Adipocyte (in vitro differentiated cells): ENCODE results near the gene DGLUCY.
A peak's percentile ranks its signal among the peaks of the same experiment; 100 is the strongest.

Experiments
- DNase-seq: peaks from one replicate; pipeline ENCODE4 v3.0.0-alpha.2; 2015; ENCODE audit warnings: low read depth
- H3K27me3 ChIP-seq: replicated peaks from 2 replicates; pipeline ENCODE4 v1.7.0; 2013; ENCODE audit warnings: mild to moderate bottlenecking, low read length, moderate library complexity; ENCODE audit not compliant: control insufficient read depth, insufficient read depth
- H3K36me3 ChIP-seq: 2 replicates; pipeline ENCODE4 v1.7.0; 2013; ENCODE audit warnings: low read length, mild to moderate bottlenecking, moderate library complexity; ENCODE audit not compliant: control insufficient read depth, insufficient read depth, severe bottlenecking
- H3K4me1 ChIP-seq: 2 replicates; pipeline ENCODE4 v1.7.0; 2013; ENCODE audit warnings: mild to moderate bottlenecking, low read length, moderate library complexity; ENCODE audit not compliant: control insufficient read depth, insufficient read depth
- H3K4me3 ChIP-seq: 2 replicates; pipeline ENCODE4 v1.7.0; 2013; ENCODE audit warnings: mild to moderate bottlenecking, low read length, moderate library complexity
- H3K9ac ChIP-seq: 2 replicates; pipeline ENCODE4 v1.7.0; 2013; ENCODE audit warnings: mild to moderate bottlenecking, low read length, moderate library complexity
- H3K9me3 ChIP-seq: 2 replicates; pipeline ENCODE4 v1.7.0; 2013; ENCODE audit warnings: mild to moderate bottlenecking, low read length, moderate library complexity; ENCODE audit not compliant: control insufficient read depth

Gene DGLUCY

DNA sequence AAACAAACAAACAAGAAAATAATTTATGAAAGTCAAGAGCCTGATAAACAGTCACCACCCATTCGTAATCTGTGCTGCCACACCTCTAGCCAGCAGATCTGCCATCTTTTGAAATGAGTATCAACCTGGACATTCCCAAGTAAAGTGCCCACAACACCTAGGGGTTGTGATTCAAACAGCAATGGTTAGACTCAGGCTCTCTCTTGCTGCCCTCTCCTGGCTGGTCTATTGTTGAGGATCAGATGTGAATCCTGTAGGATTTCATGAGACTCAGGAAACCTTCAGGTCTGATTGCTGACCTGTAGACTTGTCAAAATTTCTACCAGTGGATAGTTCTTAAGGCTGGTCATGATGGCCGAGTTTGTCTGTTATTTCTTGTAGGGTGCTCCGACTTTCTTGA lies 26.8 kb downstream of the DGLUCY start:
- Histone ChIP-seq H3K9me3 (no peaks in the 10 kb centered on the region), H3K4me3 (no peak overlapping the region), H3K27me3 (no peaks in the 10 kb centered on the region), H3K4me1 (no peaks in the 10 kb centered on the region), H3K36me3 (peaks cover 13% of the 10 kb centered on the region), H3K9ac (no peak overlapping the region)
- DNase-seq, result peak; percentile 26

DNA sequence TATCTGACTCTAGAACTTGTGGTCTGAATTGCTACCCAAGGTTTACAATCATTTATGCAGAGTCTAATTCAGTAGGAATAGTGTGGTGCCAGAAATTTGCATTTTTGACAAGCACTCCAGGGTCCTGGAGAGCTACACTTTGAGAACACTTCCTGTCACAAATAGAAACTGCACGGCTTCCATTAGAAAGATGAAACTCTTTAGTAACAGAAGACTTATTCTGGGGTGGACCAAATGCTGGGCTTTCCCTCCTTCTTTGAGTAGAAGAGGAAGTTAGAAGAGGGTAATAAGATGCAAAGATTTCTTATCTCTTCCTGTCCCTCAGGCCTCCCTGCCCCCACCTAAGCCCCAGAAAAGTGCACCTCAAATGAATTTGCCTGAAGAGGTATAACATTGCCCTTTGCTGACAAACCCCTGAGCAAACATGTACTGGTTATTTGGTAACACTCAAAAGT lies 28.4 kb downstream of the DGLUCY start:
- no peaks in the 10 kb centered on the region for H3K4me1 ChIP-seq
- H3K27me3 ChIP-seq, result no peaks in the 10 kb centered on the region
- no peak overlapping the region for H3K4me3 ChIP-seq
- H3K9me3 ChIP-seq, result no peaks in the 10 kb centered on the region
- no peak overlapping the region for H3K9ac ChIP-seq
- peaks cover 23% of the 10 kb centered on the region for H3K36me3 ChIP-seq
- DNase-seq, result no peak

DNA sequence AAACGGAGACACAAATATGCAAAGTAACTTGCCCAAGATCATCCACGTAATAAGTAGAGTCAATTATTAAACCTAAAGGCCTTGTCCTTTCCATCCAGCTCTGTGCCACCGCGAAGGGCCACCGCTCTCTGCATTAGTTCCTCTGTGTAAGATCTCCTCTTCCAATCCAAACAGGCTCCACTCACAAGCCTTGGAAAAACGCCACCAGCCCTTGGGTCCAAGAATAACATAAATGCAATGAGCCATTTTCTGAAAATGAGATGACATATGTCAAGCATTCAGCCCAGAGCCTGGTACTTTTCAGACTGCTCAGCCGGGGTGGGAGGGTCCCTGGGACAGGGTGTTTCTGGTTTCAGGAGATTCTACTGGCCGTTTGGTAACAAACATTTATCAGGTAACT lies 30.0 kb downstream of the DGLUCY start:
- no peaks in the 10 kb centered on the region for H3K27me3 ChIP-seq
- no peaks in the 10 kb centered on the region for H3K9me3 ChIP-seq
- no peak for DNase-seq
- no peak overlapping the region for H3K9ac ChIP-seq
- H3K36me3 ChIP-seq, result peaks cover 24% of the 10 kb centered on the region
- H3K4me1 ChIP-seq, result no peaks in the 10 kb centered on the region
- no peak overlapping the region for H3K4me3 ChIP-seq

DNA sequence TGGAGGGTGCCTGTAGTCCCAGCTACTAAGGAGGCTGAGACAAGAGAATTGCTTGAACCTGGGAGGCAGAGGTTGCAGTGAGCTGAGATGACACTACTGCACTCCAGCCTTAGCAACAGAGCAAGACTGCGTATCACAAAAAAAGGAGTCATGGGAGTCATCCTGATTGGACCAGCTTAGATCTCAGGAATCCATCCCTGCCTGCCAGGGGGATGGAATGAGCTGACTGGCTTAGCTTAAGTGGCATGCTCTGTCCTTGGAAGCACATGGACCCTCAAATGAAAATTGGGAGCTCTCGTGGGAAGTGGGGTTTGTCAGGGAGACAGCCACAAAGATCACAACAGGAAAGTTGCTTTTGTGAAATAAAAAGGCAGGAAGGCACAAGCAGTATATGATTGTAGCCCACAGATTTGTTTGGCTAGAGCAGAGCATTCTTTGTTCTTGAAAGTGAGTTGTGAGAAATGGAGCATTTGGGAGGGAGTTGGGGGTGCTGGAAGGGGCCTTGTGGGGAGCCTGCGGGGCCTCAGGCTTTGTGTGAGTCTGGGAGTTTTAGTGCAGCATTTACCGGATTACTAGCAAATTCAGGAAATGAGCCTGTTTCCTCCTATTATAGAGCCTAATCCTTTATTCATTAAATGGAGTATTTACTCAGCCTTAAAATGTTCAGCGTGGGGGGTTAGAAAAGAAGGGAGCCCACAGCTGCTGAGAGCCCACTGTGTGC lies 30.7 kb downstream of the DGLUCY start:
- H3K27me3 ChIP-seq, result no peaks in the 10 kb centered on the region
- peaks cover 24% of the 10 kb centered on the region for H3K36me3 ChIP-seq
- no peak overlapping the region for H3K9ac ChIP-seq
- H3K4me1 ChIP-seq, result peaks cover 4% of the 10 kb centered on the region
- no peak overlapping the region for H3K4me3 ChIP-seq
- no peaks in the 10 kb centered on the region for H3K9me3 ChIP-seq
- DNase-seq, result peak; percentile 58

DNA sequence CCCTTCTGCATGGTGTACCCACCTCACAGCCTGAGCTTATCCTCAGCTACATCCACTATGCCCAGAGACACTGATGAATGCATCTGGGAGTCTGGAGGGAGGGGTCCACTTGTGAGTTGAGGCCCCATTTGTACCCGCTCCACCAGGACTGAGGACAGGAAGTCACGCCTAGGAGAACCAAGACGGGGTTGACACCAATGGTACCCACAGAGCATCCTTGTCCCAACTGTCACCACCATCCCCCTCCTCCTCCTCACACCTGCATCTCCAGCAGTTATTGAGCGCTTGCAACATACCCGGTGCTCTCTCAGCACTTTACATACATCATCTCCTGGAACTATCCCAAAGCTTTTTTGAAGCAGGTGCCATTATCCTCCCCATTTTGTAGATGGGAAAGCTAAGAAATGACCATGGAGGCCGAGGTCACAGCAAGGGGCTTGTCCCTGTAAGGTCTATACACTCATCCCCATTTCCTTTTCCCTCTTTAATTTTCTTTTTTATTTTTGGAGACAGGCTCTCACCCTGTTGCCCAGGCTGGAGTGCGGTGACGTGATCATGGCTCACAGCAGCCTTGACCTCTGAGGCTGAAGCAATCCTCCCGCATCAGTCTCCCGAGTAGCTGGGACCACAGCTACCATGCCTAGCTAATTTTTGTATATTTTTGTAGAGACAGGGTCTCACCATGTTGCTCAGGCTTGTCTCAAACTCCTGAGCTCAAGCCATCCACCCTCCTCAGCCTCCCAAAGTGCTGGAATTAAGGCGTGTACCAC lies 31.7 kb downstream of the DGLUCY start:
- no peak overlapping the region for H3K9ac ChIP-seq
- no peaks in the 10 kb centered on the region for H3K27me3 ChIP-seq
- H3K9me3 ChIP-seq, result no peaks in the 10 kb centered on the region

DNA sequence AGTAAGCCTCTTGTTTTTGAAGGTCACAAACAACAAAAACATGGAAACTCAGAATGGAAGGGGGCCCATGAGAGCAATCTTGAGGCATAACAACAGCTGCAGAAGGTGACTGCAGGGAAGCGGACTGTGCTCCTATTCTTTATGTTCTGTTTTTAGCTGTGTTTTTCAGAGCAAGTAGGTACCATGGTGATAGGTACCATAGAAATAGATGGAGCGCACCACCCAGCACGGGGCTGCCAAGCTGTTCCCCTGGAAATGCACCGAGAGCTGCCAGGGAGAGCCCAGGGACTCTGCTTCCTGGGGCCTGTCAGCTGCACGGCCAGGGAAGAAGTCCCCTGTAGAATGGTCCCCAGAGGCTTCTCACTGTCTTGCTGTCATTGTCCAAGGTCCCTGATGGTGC lies 32.8 kb downstream of the DGLUCY start:
- no peaks in the 10 kb centered on the region for H3K27me3 ChIP-seq
- no peak for DNase-seq
- peaks cover 11% of the 10 kb centered on the region for H3K4me1 ChIP-seq
- H3K9me3 ChIP-seq, result no peaks in the 10 kb centered on the region
- H3K9ac ChIP-seq, result no peak overlapping the region
- peaks cover 24% of the 10 kb centered on the region for H3K36me3 ChIP-seq
- H3K4me3 ChIP-seq, result no peak overlapping the region

More for the DNA sequence above, 31.7 kb downstream of the DGLUCY start:
- Histone ChIP-seq H3K4me1 (peaks cover 11% of the 10 kb centered on the region), H3K4me3 (no peak overlapping the region), H3K36me3 (peaks cover 24% of the 10 kb centered on the region)
- DNase-seq, result no peak

DNA sequence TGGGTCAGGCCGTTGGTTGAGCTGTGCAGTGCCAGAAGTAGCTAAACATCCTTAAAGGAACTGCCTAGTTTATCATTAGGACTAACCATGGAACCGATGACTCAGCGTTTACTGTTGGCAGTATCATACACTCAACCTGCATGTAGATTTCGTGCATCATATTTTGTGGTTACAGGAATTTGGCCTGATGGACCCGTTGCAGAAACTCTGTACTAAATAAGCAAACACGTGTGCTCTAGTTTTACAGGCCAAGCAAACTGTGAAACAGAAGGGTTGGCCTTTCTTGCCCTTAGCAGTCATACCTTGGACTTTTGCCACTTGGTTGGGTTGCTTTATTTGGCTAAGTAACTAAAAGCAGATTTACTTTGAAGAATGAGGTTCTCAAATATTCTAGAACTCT lies 35.6 kb downstream of the DGLUCY start:
- H3K4me3 ChIP-seq, result no peak overlapping the region
- peak; percentile 99 for DNase-seq

DNA sequence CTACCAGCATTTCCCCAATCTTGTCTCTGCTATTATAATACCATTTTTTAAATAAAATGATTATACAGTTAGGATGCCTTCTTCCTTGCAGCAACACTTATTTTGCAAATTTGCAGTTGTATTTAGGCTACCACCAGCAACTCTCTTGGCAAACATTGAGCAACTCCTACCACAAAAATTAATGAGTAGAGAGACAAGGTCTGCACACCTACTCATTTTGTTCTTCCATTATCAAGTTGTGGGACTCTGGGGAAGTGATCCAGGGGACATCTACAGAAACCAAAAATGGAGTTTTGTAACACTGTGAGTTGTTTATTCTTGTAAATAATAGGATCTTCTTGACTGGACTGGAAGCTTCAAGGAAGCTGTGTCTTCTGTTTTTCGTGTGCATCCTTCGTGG lies 38.6 kb downstream of the DGLUCY start:
- H3K9ac ChIP-seq, result no peak overlapping the region
- no peak for DNase-seq
- H3K4me3 ChIP-seq, result no peak overlapping the region
- peaks cover 1% of the 10 kb centered on the region for H3K36me3 ChIP-seq
- H3K27me3 ChIP-seq, result no peaks in the 10 kb centered on the region
- H3K4me1 ChIP-seq, result peaks cover 14% of the 10 kb centered on the region
- no peaks in the 10 kb centered on the region for H3K9me3 ChIP-seq

More for the DNA sequence above, 35.6 kb downstream of the DGLUCY start:
- Histone ChIP-seq H3K4me1 (peaks cover 14% of the 10 kb centered on the region), H3K36me3 (peaks cover 16% of the 10 kb centered on the region), H3K27me3 (no peaks in the 10 kb centered on the region), H3K9ac (no peak overlapping the region), H3K9me3 (no peaks in the 10 kb centered on the region)

DNA sequence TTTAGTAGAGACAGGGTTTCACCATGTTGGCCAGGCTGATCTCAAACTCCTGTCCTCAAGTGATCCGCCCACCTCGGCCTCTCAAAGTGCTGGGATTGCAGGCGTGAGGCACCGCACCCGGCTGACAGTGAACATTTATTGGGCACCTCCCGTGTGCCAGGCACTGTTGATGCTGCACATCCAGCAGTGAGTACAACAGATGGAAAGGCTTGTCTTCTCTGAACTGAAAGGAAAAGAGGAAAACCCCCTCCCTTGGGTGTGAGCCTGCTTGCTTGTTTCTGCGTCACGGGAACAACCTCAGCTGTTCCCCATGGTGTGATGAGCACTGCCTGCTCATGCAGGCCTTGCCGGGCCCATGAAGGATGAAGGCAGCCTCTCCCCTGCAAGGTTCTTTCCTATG lies 39.5 kb downstream of the DGLUCY start:
- H3K4me1 ChIP-seq, result peaks cover 14% of the 10 kb centered on the region
- H3K36me3 ChIP-seq, result peaks cover 9% of the 10 kb centered on the region
- no peaks in the 10 kb centered on the region for H3K9me3 ChIP-seq
- no peaks in the 10 kb centered on the region for H3K27me3 ChIP-seq
- DNase-seq, result no peak
- no peak overlapping the region for H3K9ac ChIP-seq
- no peak overlapping the region for H3K4me3 ChIP-seq

DNA sequence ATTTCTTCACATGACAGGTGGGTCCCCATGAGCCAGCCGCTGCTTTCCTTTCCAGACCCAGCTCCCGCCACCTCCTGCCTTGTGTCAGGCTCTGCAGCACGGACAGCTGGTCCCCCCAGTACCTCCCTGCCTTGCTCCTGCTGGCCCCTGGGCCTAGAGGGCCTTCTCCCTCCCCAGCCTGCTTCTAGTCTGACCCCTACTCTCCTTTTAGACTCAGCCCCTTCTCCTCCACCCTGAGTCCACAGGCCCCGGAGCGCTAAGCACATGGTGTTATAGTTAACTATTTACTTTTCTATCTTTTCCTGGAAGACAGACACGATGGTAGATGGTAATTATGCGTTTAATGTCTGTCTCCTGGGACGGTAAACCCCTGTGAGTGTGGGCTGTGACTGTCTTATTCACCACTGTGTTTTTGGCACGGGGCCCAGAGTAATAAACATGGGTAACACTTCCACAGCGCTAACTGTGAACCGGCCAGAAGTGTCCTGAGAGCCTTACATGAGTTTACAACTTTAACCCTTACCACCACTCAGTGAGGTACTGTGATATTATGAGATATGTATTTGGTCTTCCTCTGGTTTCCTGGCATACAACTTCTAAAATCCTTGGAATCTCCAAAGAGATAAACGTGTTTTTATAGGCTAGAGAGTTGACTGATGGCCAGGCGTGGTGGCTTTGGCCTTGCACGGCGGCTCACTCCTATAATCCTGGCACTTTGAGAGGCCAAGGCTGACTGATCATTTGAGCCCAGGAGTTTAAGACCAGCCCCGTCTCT lies 41.2 kb downstream of the DGLUCY start:
- H3K9ac ChIP-seq, result no peak overlapping the region
- DNase-seq, result no peak

DNA sequence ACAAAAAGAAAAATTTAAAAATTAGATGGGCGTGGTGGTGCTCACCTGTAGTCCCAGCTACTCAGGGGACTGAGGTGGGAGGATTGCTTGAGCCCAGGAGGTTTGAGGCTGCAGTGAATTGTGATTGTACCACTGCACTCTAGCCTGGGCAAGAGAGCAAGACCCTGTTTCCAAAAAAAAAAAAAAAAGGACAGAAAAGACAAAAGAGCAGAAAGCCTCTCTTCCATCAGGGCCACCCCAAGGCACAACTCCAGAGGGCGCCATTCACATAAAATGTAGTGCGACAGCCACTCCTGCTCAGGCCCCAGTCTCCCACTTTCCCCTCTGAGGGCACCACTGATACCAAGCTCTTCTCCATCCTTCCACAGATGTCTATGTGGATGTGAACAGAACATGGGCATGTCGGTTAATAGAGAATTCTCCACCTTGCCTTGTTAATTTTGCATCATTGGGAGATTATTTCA lies 41.8 kb downstream of the DGLUCY start:
- Histone ChIP-seq H3K4me3 (no peak overlapping the region), H3K9ac (no peak overlapping the region), H3K27me3 (no peaks in the 10 kb centered on the region), H3K9me3 (no peaks in the 10 kb centered on the region), H3K4me1 (peaks cover 3% of the 10 kb centered on the region), H3K36me3 (peaks cover 25% of the 10 kb centered on the region)
- no peak for DNase-seq

More for the DNA sequence above, 41.2 kb downstream of the DGLUCY start:
- Histone ChIP-seq H3K36me3 (peaks cover 19% of the 10 kb centered on the region), H3K4me3 (no peak overlapping the region), H3K27me3 (no peaks in the 10 kb centered on the region), H3K9me3 (no peaks in the 10 kb centered on the region), H3K4me1 (peaks cover 6% of the 10 kb centered on the region)
